ENCODE results near the gene GIT1. TPM values are rescaled to one million over a fixed set of nuclear protein-coding genes. Genes with fewer than 3 reads are reported as not detected.
"Not testable (repeated sequence)": the region's sequence is repeated elsewhere in the genome, so short reads cannot be mapped to it uniquely, and the experiment has no call there.

GIT1 gene
- total and polyA plus RNA-seq, 2 experiments from 2014 or later = 15.9 to 60.9 TPM

GRCh38 chr17:29559640-29560039, 29.8 kb downstream of the GIT1 start:
- Mint-ChIP-seq H3K9me3 (no peaks in the 10 kb centered on the region), H3K27ac (no peak overlapping the region), H3K4me3 (no peak overlapping the region), H3K27me3 (ENCODE audit: insufficient read depth, low read depth, poor library complexity) (peaks cover 16% of the 10 kb centered on the region), H3K36me3 (ENCODE audit: low read depth) (no peaks in the 10 kb centered on the region; the same call in 2 of the 3 replicates), H3K4me1 (peaks cover 2% of the 10 kb centered on the region; the same call in 1 of the 3 replicates)
- no peaks in the 10 kb centered on the region for H3K79me2 ChIP-seq (replicated peaks; ENCODE audit: insufficient read depth)
- DNase-seq (ENCODE audit: low spot score) = no peak
- no peaks in the 10 kb centered on the region for H3K9me2 ChIP-seq (ENCODE audit: insufficient read depth)
- no peak for ATAC-seq
- H2AFZ ChIP-seq = no peak overlapping the region
- H3F3A ChIP-seq (replicated peaks; ENCODE audit: low read depth) = no peaks in the 10 kb centered on the region
- TF ChIP-seq ZNF331 (CRISPR knock-in tag; IDR thresholded peaks at IDR 0.05; ENCODE audit: low read depth) (no peak), STAT1 (IDR thresholded peaks at IDR 0.05; ENCODE audit: unreplicated experiment) (no peak), REST (IDR thresholded peaks at IDR 0.05; ENCODE audit: unreplicated experiment) (no peak), POLR2AphosphoS5 (IDR thresholded peaks at IDR 0.05; ENCODE audit: low read depth) (no peak)
- no peak overlapping the region for H3K4me3 ChIP-seq
- H3K4me2 ChIP-seq = no peak overlapping the region
- H4K20me1 ChIP-seq (replicated peaks; ENCODE audit: insufficient read depth) = no peaks in the 10 kb centered on the region
- H3K36me3 ChIP-seq (ENCODE audit: insufficient read depth) = no peaks in the 10 kb centered on the region
- H3K4me1 ChIP-seq (ENCODE audit: insufficient read depth) = no peaks in the 10 kb centered on the region
- H3K27me3 ChIP-seq (ENCODE audit: insufficient read depth) = peaks cover 9% of the 10 kb centered on the region
- H3K27ac ChIP-seq (ENCODE audit: low read depth) = no peak overlapping the region

GRCh38 chr17:29558139-29558538, 31.3 kb downstream of the GIT1 start:
- H3K9me2 ChIP-seq (ENCODE audit: insufficient read depth); H3K27me3 ChIP-seq (ENCODE audit: insufficient read depth); H4K20me1 ChIP-seq (replicated peaks; ENCODE audit: insufficient read depth); H3K36me3 ChIP-seq (ENCODE audit: insufficient read depth); H3K4me1 ChIP-seq (ENCODE audit: insufficient read depth); H3K36me3 Mint-ChIP-seq (ENCODE audit: low read depth); H3K4me3 Mint-ChIP-seq; H3K4me3 ChIP-seq; H3K27me3 Mint-ChIP-seq (ENCODE audit: insufficient read depth, low read depth, poor library complexity); H2AFZ ChIP-seq; H3K27ac ChIP-seq (ENCODE audit: low read depth); H3K4me1 Mint-ChIP-seq; H3K4me2 ChIP-seq; H3K79me2 ChIP-seq (replicated peaks; ENCODE audit: insufficient read depth); DNase-seq (ENCODE audit: low spot score); ATAC-seq; H3F3A ChIP-seq (replicated peaks; ENCODE audit: low read depth); H3K9me3 Mint-ChIP-seq; H3K27ac Mint-ChIP-seq: not testable (repeated sequence)

GRCh38 chr17:29557739-29558116, 31.7 kb downstream of the GIT1 start:
- Histone ChIP-seq H3K27ac (ENCODE audit: low read depth) (no peak overlapping the region), H2AFZ (no peak overlapping the region)
- H3K4me1 Mint-ChIP-seq = peaks cover 2% of the 10 kb centered on the region; the same call in 1 of the 3 replicates
- TF ChIP-seq CTCF (conservative IDR thresholded peaks at IDR 0.05; ENCODE audit: low read depth in 2 of 2) = no peak
- TF ChIP-seq ZNF462 (CRISPR knock-in tag; IDR thresholded peaks at IDR 0.05) = no peak

More at GRCh38 chr17:29557739-29558116, 31.7 kb downstream of the GIT1 start:
- no peak overlapping the region for H3K4me3 Mint-ChIP-seq
- no peak overlapping the region for H3K27ac Mint-ChIP-seq
- Histone ChIP-seq H3K4me3 (no peak overlapping the region), H3K4me1 (ENCODE audit: insufficient read depth) (no peaks in the 10 kb centered on the region), H4K20me1 (replicated peaks; ENCODE audit: insufficient read depth) (no peaks in the 10 kb centered on the region), H3K36me3 (ENCODE audit: insufficient read depth) (no peaks in the 10 kb centered on the region), H3F3A (replicated peaks; ENCODE audit: low read depth) (no peaks in the 10 kb centered on the region), H3K79me2 (replicated peaks; ENCODE audit: insufficient read depth) (no peaks in the 10 kb centered on the region), H3K4me2 (no peak overlapping the region), H3K27me3 (ENCODE audit: insufficient read depth) (no peaks in the 10 kb centered on the region), H3K9me2 (ENCODE audit: insufficient read depth) (no peaks in the 10 kb centered on the region)
- no peaks in the 10 kb centered on the region; the same call in 2 of the 3 replicates for H3K36me3 Mint-ChIP-seq (ENCODE audit: low read depth)
- no peaks in the 10 kb centered on the region for H3K9me3 Mint-ChIP-seq
- peaks cover 8% of the 10 kb centered on the region for H3K27me3 Mint-ChIP-seq (ENCODE audit: insufficient read depth, low read depth, poor library complexity)
- DNase-seq (ENCODE audit: low spot score) = no peak
- no peak for ATAC-seq

Data from GM23338 (cell line).